ENCODE measurements around the gene TNPO3.
A peak's percentile ranks its signal among the peaks of the same experiment; 100 is the strongest.

The TNPO3 gene

GRCh38 chr7:129091484-129092002, 36.6 kb upstream of the TNPO3 start:
- no peak overlapping the region for H3K4me2 ChIP-seq (ENCODE audit: insufficient read depth, low read length, poor library complexity, severe bottlenecking)
- no peaks in the 10 kb centered on the region for H3K27me3 ChIP-seq (ENCODE audit: control insufficient read depth in 3 of 3, insufficient read depth in 3 of 3, low read depth in 1 of 3, low read length in 3 of 3)
- H3K79me1 ChIP-seq (ENCODE audit: low read depth, low read length), result no peaks in the 10 kb centered on the region
- DNase-seq (ENCODE audit: low spot score), result peak; percentile 84
- no peak overlapping the region for H3K9ac ChIP-seq (ENCODE audit: low read depth, low read length, poor library complexity)
- H3K27ac ChIP-seq (replicated peaks; ENCODE audit: low read length), result no peak overlapping the region
- H3K4me1 ChIP-seq (ENCODE audit: control insufficient read depth in 2 of 2, insufficient read depth in 1 of 2, low read depth in 1 of 2, low read length in 2 of 2), result no peaks in the 10 kb centered on the region
- H4K8ac ChIP-seq (ENCODE audit: low read depth, low read length), result no peak overlapping the region
- H3K4ac ChIP-seq (ENCODE audit: low read length), result no peak overlapping the region
- no peak overlapping the region for H3K18ac ChIP-seq (ENCODE audit: low read length)
- H2BK5ac ChIP-seq (ENCODE audit: low read length), result no peak overlapping the region
- H2BK120ac ChIP-seq (ENCODE audit: low read depth, low read length), result no peak overlapping the region
- H3K14ac ChIP-seq (ENCODE audit: low read length), result no peak overlapping the region
- no peak overlapping the region for H2BK12ac ChIP-seq (ENCODE audit: low read length)
- H2BK15ac ChIP-seq (ENCODE audit: low read length), result no peak overlapping the region
- H2AK5ac ChIP-seq (ENCODE audit: low read depth, low read length), result no peak overlapping the region
- H3K9me3 ChIP-seq (replicated peaks in 1 of 2; ENCODE audit: control insufficient read depth in 2 of 2, insufficient read depth in 1 of 2, low read depth in 1 of 2, low read length in 2 of 2), result no peaks in the 10 kb centered on the region
- no CpG with 5 or more reads among the region's 11 CpGs for WGBS, 2 donors (ENCODE audit: extremely low coverage in 2 of 2, insufficient read length in 2 of 2, insufficient replicate concordance in 1 of 2)
- H3K4me3 ChIP-seq (ENCODE audit: low read length in 2 of 2), result no peak overlapping the region
- no peak overlapping the region for H3K23ac ChIP-seq (ENCODE audit: low read depth, low read length, poor library complexity)
- H3K36me3 ChIP-seq (replicated peaks in 1 of 2; ENCODE audit: control insufficient read depth in 2 of 2, insufficient read depth in 2 of 2, low read length in 2 of 2), result no peaks in the 10 kb centered on the region
- H2AFZ ChIP-seq (ENCODE audit: low read length), result peak overlapping the region; percentile 70
- H4K91ac ChIP-seq (ENCODE audit: low read depth, low read length, poor library complexity), result no peak overlapping the region

GRCh38 chr7:129090300-129090907, 35.5 kb upstream of the TNPO3 start:
- no CpG with 5 or more reads among the region's 5 CpGs for WGBS, 2 donors (ENCODE audit: extremely low coverage in 2 of 2, insufficient read length in 2 of 2, insufficient replicate concordance in 1 of 2)
- H3K79me1 ChIP-seq (ENCODE audit: low read depth, low read length), result no peaks in the 10 kb centered on the region
- H4K8ac ChIP-seq (ENCODE audit: low read depth, low read length), result no peak overlapping the region

GRCh38 chr7:129089521-129090212, 34.8 kb upstream of the TNPO3 start:
- H2AK5ac ChIP-seq (ENCODE audit: low read depth, low read length), result no peak overlapping the region
- H2AFZ ChIP-seq (ENCODE audit: low read length), result no peak overlapping the region
- no peak overlapping the region for H3K27ac ChIP-seq (replicated peaks; ENCODE audit: low read length)
- no peak overlapping the region for H3K4ac ChIP-seq (ENCODE audit: low read length)
- H3K9me3 ChIP-seq (replicated peaks in 1 of 2; ENCODE audit: control insufficient read depth in 2 of 2, insufficient read depth in 1 of 2, low read depth in 1 of 2, low read length in 2 of 2), result no peaks in the 10 kb centered on the region
- no peak overlapping the region for H2BK120ac ChIP-seq (ENCODE audit: low read depth, low read length)
- no CpG with 5 or more reads among the region's 4 CpGs for WGBS, 2 donors (ENCODE audit: extremely low coverage in 2 of 2, insufficient read length in 2 of 2, insufficient replicate concordance in 1 of 2)
- no peak overlapping the region for H2BK12ac ChIP-seq (ENCODE audit: low read length)
- H3K79me1 ChIP-seq (ENCODE audit: low read depth, low read length), result no peaks in the 10 kb centered on the region
- DNase-seq (ENCODE audit: low spot score), result no peak
- H3K9ac ChIP-seq (ENCODE audit: low read depth, low read length, poor library complexity), result no peak overlapping the region
- H4K91ac ChIP-seq (ENCODE audit: low read depth, low read length, poor library complexity), result no peak overlapping the region
- H3K4me2 ChIP-seq (ENCODE audit: insufficient read depth, low read length, poor library complexity, severe bottlenecking), result no peak overlapping the region
- no peak overlapping the region for H3K23ac ChIP-seq (ENCODE audit: low read depth, low read length, poor library complexity)
- H3K14ac ChIP-seq (ENCODE audit: low read length), result no peak overlapping the region
- H3K27me3 ChIP-seq (ENCODE audit: control insufficient read depth in 3 of 3, insufficient read depth in 3 of 3, low read depth in 1 of 3, low read length in 3 of 3), result no peaks in the 10 kb centered on the region
- H2BK5ac ChIP-seq (ENCODE audit: low read length), result no peak overlapping the region
- no peaks in the 10 kb centered on the region for H3K4me1 ChIP-seq (ENCODE audit: control insufficient read depth in 2 of 2, insufficient read depth in 1 of 2, low read depth in 1 of 2, low read length in 2 of 2)
- H4K8ac ChIP-seq (ENCODE audit: low read depth, low read length), result no peak overlapping the region
- no peak overlapping the region for H3K4me3 ChIP-seq (ENCODE audit: low read length in 2 of 2)
- no peak overlapping the region for H2BK15ac ChIP-seq (ENCODE audit: low read length)
- no peak overlapping the region for H3K18ac ChIP-seq (ENCODE audit: low read length)
- no peaks in the 10 kb centered on the region for H3K36me3 ChIP-seq (replicated peaks in 1 of 2; ENCODE audit: control insufficient read depth in 2 of 2, insufficient read depth in 2 of 2, low read length in 2 of 2)

More at GRCh38 chr7:129090300-129090907, 35.5 kb upstream of the TNPO3 start:
- no peaks in the 10 kb centered on the region for H3K4me1 ChIP-seq (ENCODE audit: control insufficient read depth in 2 of 2, insufficient read depth in 1 of 2, low read depth in 1 of 2, low read length in 2 of 2)
- H3K36me3 ChIP-seq (replicated peaks in 1 of 2; ENCODE audit: control insufficient read depth in 2 of 2, insufficient read depth in 2 of 2, low read length in 2 of 2), result no peaks in the 10 kb centered on the region
- no peak for DNase-seq (ENCODE audit: low spot score)
- no peak overlapping the region for H3K14ac ChIP-seq (ENCODE audit: low read length)
- no peak overlapping the region for H2BK15ac ChIP-seq (ENCODE audit: low read length)
- H3K9ac ChIP-seq (ENCODE audit: low read depth, low read length, poor library complexity), result no peak overlapping the region
- H3K4ac ChIP-seq (ENCODE audit: low read length), result no peak overlapping the region
- H2AK5ac ChIP-seq (ENCODE audit: low read depth, low read length), result no peak overlapping the region
- no peaks in the 10 kb centered on the region for H3K27me3 ChIP-seq (ENCODE audit: control insufficient read depth in 3 of 3, insufficient read depth in 3 of 3, low read depth in 1 of 3, low read length in 3 of 3)
- H2AFZ ChIP-seq (ENCODE audit: low read length), result no peak overlapping the region
- no peak overlapping the region for H3K18ac ChIP-seq (ENCODE audit: low read length)
- no peak overlapping the region for H3K23ac ChIP-seq (ENCODE audit: low read depth, low read length, poor library complexity)
- no peak overlapping the region for H3K4me3 ChIP-seq (ENCODE audit: low read length in 2 of 2)
- no peak overlapping the region for H3K4me2 ChIP-seq (ENCODE audit: insufficient read depth, low read length, poor library complexity, severe bottlenecking)
- H2BK12ac ChIP-seq (ENCODE audit: low read length), result no peak overlapping the region
- no peak overlapping the region for H2BK5ac ChIP-seq (ENCODE audit: low read length)
- H4K91ac ChIP-seq (ENCODE audit: low read depth, low read length, poor library complexity), result no peak overlapping the region
- no peak overlapping the region for H3K27ac ChIP-seq (replicated peaks; ENCODE audit: low read length)
- H2BK120ac ChIP-seq (ENCODE audit: low read depth, low read length), result no peak overlapping the region
- H3K9me3 ChIP-seq (replicated peaks in 1 of 2; ENCODE audit: control insufficient read depth in 2 of 2, insufficient read depth in 1 of 2, low read depth in 1 of 2, low read length in 2 of 2), result no peaks in the 10 kb centered on the region

- Histone ChIP-seq H2BK12ac (ENCODE audit: low read length) (no peak overlapping the region), H3K9ac (ENCODE audit: low read depth, low read length, poor library complexity) (no peak overlapping the region), H2BK120ac (ENCODE audit: low read depth, low read length) (no peak overlapping the region), H3K4ac (ENCODE audit: low read length) (no peak overlapping the region), H3K36me3 (replicated peaks in 1 of 2; ENCODE audit: control insufficient read depth in 2 of 2, insufficient read depth in 2 of 2, low read length in 2 of 2) (no peaks in the 10 kb centered on the region), H3K9me3 (replicated peaks in 1 of 2; ENCODE audit: control insufficient read depth in 2 of 2, insufficient read depth in 1 of 2, low read depth in 1 of 2, low read length in 2 of 2) (no peaks in the 10 kb centered on the region), H2AK5ac (ENCODE audit: low read depth, low read length) (no peak overlapping the region), H3K79me1 (ENCODE audit: low read depth, low read length) (no peaks in the 10 kb centered on the region), H2AFZ (ENCODE audit: low read length) (no peak overlapping the region), H4K91ac (ENCODE audit: low read depth, low read length, poor library complexity) (no peak overlapping the region), H3K14ac (ENCODE audit: low read length) (no peak overlapping the region), H3K27ac (replicated peaks; ENCODE audit: low read length) (no peak overlapping the region), H3K23ac (ENCODE audit: low read depth, low read length, poor library complexity) (no peak overlapping the region), H3K4me3 (ENCODE audit: low read length in 2 of 2) (no peak overlapping the region), H2BK15ac (ENCODE audit: low read length) (no peak overlapping the region), H3K4me1 (ENCODE audit: control insufficient read depth in 2 of 2, insufficient read depth in 1 of 2, low read depth in 1 of 2, low read length in 2 of 2) (no peaks in the 10 kb centered on the region), H3K27me3 (ENCODE audit: control insufficient read depth in 3 of 3, insufficient read depth in 3 of 3, low read depth in 1 of 3, low read length in 3 of 3) (no peaks in the 10 kb centered on the region), H2BK5ac (ENCODE audit: low read length) (no peak overlapping the region), H3K18ac (ENCODE audit: low read length) (no peak overlapping the region), H4K8ac (ENCODE audit: low read depth, low read length) (no peak overlapping the region), H3K4me2 (ENCODE audit: insufficient read depth, low read length, poor library complexity, severe bottlenecking) (no peak overlapping the region)
- no peak for DNase-seq (ENCODE audit: low spot score)
- no CpG with 5 or more reads among the region's 11 CpGs for WGBS, 2 donors (ENCODE audit: extremely low coverage in 2 of 2, insufficient read length in 2 of 2, insufficient replicate concordance in 1 of 2)
Measured at GRCh38 chr7:129084801-129085551, 30.1 kb upstream of the TNPO3 start.

All from neuronal stem cell (in vitro differentiated cells).